Putamen (tissue), 1 donor: Measurements from ENCODE around the gene SAT1.
"Not testable (repeated sequence)": the region's sequence is repeated elsewhere in the genome, so short reads cannot be mapped to it uniquely, and the experiment has no call there.

ENCODE experiments used
- DNase-seq: peaks from one replicate; pipeline ENCODE4 v3.0.0-alpha.2; 2016; ENCODE audit warnings: low spot score

The SAT1 gene

DNA sequence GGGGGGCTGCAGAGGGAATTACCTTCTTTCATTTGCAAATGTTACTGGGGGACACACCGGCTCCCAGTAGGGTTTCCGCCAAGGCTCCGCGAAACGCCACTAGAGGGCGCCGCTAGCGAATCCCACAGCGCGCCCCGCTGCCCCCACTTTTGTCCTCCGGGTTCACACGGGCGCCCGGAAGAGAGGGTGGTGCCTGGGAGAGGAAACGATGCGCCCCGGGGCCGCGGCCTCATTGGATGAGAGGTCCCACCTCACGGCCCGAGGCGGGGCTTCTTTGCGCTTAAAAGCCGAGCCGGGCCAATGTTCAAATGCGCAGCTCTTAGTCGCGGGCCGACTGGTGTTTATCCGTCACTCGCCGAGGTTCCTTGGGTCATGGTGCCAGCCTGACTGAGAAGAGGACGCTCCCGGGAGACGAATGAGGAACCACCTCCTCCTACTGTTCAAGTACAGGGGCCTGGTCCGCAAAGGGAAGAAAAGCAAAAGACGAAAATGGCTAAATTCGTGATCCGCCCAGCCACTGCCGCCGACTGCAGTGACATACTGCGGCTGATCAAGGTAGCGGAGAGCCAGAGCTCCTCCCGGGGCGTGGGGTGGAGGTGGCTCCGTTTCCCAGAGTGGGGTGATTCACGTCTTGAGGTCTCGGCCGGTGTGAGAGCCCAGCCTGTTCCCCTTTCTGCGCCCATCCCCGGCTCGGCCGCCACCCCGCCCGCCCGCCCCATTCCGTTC, at the start of gene SAT1:
Gene SAT1, plus strand, starts transcription at position 311 of the 726 bp plus-strand sequence. Its CDS starts 179 bp downstream, at position 490.
- peak; percentile 94 for DNase-seq

GRCh38 chrX:23736030-23736429, 46.9 kb upstream of the SAT1 start:
- DNase-seq: no peak

DNA sequence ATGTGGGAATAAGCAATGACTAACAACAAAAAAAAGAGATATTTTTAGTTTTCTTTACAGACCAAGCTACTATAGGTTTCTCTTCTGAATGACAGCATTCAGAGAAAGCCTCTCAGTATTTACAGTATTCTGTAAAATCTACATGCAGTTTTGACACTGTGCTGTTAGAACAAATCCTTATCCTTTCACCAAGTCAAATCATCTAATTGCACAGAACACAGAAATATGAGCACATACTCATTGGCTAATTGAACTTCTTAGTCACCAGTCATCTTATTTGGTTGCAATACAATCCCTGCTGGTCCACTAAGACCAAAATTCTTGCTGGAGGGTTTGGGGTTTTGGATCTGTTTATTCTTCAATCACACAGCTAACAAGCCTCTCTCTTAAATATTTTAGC, 45.6 kb upstream of the SAT1 start:
- no peak for DNase-seq

DNA sequence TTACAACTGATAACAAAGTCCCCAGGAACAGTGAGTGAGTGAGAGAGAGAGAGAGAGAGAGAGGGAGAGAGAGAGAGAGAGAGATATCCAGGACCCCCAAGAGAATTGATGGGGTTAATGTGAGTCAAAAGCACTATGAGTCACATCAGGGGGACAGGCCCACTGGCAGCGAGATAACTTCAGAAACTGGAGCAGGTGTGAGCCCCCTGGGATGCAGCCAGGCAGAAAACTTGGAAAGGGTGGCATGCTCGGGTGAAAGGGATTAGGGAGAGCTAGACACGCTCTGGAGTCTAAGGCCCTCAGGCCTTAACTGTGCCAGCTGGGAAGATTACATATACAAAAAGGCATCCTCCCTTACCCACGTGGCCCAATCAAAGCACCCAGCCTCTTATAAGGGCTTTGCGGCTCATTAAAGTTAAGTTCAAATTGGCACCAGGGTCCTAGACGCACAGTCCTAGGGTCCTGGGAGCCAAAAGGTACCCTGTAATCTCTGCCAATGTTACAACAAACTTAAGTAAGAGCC, 40.7 kb upstream of the SAT1 start:
- DNase-seq: no peak

DNA sequence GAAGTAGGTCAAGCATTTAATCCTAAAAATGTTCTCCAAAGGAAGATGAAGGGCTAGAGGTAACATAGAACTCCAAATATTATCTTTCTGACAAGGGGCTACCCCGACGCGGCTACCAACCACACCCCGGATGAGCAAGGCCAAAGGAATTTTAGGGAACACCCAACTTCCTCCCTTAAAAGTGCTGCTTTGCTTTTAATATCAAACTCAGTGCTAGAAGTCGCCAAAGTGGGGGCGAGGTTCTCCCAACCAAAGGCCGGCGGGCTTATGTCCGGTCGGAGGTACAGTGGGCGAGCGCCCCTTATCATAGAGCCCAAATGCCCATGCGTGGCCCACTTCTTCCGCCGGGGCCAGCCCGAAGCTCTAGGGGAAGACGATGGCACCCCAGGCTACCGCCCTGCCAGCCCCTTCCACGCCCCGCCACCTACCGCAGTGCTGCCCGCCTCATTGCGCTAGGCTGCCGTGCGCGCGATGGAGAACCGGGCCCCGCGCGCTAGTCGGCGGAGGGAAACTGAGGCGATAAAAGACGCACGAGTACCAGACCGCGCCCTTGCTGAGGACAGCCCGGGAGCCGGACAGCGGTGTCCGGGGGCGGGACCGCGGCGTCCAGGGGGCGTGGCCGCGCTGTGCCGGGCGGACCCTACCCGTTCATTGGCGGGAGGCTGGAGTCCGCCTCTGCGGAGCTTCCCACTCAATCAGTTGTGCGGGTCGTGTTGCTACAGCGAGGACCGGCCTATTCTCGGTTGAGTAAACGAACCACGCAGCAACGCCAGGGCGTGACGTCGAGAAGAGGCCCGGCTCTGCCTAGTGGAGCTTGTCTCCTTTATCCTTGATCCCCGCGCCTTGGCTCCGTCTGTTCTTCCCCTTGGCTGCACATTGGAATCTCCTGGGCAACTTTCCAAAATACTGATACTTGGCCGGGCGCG, 40.0 kb upstream of the SAT1 start, which contains the start of gene ACOT9:
Gene ACOT9, minus strand, starts transcription at position 580 of the 926 bp plus-strand sequence. Its CDS starts 132 bp downstream, at position 448.
- DNase-seq: peak; percentile 69

DNA sequence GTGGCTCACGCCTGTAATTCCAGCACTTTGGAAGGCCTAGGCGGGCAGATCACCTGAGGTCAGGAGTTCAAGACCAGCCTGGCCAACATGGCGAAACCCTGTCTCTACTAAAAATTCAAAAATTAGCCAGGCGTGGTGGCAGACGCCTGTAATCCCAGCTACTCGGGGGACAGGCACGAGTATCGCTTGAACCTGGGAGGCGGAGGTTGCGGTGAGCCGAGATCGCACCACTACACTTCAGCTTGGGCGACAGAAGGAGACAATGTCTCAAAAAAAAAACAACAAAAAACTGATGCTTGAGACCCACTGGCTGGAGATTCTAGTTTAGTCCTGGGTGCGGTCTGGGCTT, 39.4 kb upstream of the SAT1 start:
- DNase-seq: not testable (repeated sequence)

DNA sequence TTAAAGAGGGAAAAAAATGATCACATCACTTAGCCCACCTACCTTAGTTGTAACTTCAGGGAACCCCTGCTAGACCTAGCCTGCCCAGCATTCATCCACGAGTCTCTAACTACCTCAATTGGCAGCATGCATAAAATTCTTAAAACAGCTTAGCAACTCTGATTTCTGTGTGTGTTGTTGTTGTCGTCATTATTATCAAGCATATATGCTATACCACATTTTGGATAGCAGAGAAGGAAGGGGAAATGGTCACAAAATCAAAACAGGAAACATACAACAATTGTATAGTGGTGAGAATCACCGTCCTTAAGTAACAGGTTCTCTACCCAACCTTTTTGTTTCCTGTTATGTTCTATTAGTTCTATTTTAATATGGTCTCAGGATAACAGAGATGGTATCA, 37.2 kb upstream of the SAT1 start:
- DNase-seq: no peak

DNA sequence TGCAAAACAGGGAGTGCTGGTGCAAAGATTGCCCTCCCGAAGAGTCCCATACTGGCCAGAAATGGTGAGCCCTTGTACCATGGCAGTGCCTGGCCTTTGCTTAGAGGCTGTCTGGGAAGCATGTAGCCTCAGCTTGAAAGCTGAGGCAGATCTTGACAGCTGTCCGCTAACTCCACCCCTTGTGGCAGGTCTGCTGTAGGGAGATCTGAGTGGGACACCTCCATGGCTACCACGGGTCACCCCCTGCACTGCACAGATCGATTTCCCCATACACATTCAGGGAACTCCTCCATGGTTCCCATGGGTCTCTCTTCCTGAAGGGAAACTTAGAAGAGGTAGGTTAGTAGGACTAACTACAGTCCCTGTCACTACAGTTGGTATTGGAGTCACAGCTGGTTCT, 33.8 kb upstream of the SAT1 start:
- no peak for DNase-seq

DNA sequence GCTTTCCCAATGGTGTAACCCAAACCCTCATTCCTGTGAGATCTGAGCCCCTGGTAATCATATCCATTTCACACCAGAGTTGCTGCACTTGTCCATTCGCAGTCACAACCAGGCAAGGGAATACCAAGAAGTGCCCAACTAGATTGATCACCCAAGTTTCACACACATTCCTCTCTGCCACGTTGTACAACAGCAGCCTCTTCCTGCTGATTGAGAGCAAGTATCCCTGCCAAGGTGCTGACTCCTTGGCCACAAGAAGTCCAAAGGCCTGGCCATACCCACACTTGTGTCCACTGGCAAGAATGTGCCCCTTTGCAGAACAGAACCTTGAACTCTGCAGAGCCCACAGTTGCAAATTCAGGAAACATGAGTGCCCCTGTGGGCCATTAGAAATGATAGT, 33.4 kb upstream of the SAT1 start:
- no peak for DNase-seq

DNA sequence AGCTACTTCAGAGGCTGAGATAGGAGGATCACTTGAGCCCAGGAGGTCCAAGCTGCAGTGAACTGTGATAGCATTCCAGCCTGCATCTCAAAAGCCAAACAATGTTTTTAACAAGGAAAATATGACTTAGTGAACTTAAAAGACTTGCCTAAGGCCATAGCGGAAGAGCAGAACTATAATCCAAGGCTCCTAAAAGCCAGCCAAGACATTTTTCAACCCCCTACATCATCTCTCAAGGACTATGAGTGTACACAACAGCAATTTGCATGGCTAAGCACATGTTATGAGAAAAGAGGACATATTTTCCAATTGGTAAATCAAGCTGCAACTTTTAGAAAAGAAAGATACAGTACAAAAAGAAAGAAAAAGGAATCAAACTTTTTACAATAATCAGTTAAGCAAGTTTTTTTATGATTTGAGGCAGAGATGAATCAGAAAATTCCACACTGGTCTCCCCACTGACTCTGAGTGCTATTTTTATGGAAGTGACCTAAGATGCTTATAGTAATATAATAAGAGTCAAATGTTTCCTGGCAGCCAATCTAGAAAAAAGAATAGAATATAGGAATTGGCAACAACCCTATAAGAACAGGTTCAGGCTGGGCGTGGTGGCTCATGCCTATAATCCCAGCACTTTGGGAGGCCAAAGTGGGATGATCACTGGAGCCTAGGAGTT, 30.1 kb upstream of the SAT1 start:
- no peak for DNase-seq

GRCh38 chrX:23754664-23755063, 28.3 kb upstream of the SAT1 start:
- DNase-seq: no peak

DNA sequence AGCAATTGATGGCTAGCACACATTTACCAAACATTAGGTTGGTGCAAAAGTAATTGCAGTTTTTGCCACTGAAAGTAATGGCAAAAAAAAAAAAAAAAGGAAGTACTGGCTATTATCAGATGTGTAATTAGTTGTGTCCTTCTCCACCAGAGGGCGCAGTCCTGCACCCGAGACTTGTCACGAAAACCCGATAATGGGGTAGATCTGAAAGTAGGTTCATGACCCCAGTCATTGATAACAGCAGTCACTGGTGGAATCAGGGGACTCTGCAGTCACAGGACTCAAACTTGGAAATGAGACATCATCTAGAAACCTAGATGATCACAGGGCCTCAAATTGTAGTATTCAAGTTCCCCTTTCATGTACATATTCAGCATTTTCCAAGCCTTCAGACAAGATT, 26.8 kb upstream of the SAT1 start:
- peak; percentile 13 for DNase-seq

DNA sequence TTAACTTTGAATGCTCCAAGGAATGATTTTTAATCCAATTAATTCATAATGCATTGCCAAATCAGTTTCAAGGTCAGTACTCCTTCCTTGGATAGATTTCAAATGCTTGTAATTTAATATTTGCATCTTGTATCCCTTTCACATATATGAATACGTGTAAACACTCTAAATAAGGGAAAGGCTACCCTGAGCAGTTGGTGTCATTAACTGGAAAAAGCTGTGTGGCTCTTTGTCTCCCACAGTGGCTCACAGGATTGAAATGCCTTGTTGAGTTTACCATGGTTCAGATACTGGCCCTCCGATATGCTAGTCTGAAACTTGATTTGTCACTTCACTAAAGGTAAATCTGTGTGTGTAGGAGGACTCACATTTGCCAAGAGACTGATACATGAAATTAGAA, 23.2 kb upstream of the SAT1 start:
- no peak for DNase-seq

- no peak for DNase-seq
These were observed 18.6 kb upstream of the SAT1 start for GRCh38 chrX:23764188-23764984.

GRCh38 chrX:23765449-23765848, 17.5 kb upstream of the SAT1 start:
- DNase-seq: no peak

GRCh38 chrX:23765868-23766267, 17.1 kb upstream of the SAT1 start:
- no peak for DNase-seq

DNA sequence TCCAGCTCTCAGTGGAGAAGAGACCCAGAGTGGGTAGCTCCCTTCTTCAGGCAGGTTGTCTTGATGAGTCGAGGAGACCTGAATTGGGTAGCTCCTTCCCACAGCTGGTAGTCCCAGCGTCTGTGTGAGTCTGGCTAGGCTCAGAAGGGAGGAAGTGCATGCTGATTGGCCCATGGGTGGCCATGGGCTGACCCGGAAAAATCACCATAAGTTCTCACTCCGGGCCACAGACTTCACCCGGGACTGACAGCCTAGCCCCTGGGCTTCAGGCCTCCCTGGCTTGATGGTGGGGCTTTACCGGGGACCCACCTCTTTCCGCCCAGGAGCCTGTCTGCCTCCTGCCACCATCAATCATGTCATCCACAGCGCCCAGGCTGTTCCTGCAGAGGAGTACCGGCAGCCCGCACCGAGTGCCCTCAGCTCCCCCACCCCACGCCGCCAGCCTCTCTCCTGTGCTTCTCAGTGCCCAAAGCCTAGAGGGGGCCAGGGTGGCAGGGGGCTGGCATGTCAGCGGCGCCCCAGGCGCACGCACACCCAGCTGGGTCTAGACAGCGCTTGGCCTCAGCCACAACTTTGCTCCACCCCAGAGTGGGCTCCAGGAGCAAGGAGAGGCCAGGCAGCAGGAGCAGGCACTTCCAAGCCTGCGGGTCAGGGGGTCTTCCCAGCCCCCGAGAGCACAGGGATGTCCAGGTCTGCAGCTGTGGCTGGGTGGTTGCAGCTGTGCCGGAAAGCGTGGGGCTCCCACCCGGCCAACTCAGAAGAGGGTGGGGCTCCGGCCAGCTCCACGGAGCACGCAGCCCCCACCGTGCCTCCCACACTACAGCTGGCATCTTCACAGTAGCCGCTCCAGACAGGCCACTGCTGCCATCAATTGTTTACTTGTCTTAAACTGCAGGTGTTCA, 16.1 kb upstream of the SAT1 start:
- no peak for DNase-seq

- no peak for DNase-seq
These were observed 12.8 kb upstream of the SAT1 start for GRCh38 chrX:23770142-23770541.

GRCh38 chrX:23771086-23771485, 11.9 kb upstream of the SAT1 start:
- DNase-seq: not testable (repeated sequence)

DNA sequence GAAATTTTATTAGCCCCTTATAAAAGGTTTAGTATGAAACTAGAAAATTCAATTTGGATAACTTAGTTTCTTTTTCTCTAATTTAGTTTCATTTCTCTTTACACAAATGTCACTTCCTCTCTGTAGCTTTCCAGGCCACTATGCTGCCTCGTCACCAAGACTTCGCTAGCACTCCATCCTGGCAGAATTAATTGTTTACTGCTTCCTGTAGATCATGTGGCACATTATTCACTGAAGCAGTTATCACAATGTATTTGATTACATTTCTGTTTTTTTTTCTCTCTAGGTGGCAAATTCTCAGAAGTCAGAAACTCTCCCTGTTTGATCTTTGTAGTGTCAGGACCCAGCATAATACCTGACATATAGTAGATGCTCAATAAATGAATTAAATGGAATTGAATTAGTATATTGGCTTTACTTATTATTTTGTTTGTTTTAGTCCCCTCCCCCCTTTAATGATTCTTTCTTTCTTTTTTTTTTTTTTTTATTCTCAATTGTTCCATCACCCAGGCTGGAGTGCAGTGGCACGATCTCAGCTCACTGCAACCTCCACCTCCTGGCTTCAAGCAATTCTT, 9.3 kb upstream of the SAT1 start:
- DNase-seq: no peak
